GM19324 (cell line): ENCODE measurements around the gene COLGALT1.
A peak's percentile ranks its signal among the peaks of the same experiment; 100 is the strongest.
"Not testable (repeated sequence)": the region's sequence is repeated elsewhere in the genome, so short reads cannot be mapped to it uniquely, and the experiment has no call there.

Source experiments
- ATAC-seq: cut with Tn5 transposase; IDR thresholded peaks from one replicate; pipeline ENCODE4 v1.9.1; 2021; ENCODE audit warnings: mild to moderate bottlenecking, moderate library complexity; ENCODE audit not compliant: unreplicated experiment, low FRiP score

COLGALT1 gene

DNA sequence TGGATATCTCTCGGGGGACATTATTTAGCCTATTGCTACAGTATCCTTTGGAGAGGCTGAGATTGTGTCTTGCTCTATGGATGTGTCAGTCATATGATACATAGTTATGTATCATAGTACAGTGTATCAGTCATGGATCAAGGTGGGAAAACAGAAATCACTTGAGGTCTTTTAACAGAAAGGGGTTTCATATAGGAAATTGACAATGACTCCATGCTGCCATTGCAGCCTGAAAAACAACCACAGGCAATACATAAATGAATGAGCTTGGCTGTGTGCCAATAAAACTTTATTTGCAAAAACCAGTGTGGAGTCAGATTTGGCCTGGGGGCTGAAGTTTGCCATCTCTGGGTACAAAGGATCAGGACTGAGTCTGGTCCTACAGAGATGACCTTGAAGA lies 35.4 kb downstream of the COLGALT1 start:
- no peak for ATAC-seq

DNA sequence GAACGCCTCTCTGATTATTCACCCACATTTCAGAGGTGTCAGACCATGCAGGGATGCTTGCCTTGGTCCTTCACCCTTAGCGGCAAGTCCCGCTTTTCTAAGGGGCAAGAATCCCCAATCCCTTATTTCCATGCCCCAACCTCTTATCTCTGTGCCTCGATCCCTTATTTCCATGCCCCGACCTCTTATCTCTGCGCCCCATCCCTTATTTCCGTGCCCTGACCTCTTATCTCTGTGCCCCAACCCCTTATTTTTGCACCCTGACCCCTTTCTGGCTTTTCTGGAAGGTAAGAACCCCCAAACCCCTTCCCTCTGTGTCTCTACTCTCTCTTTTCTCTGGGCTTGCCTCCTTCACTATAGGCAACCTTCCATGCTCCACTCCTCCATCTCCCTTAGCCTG lies 38.8 kb downstream of the COLGALT1 start:
- ATAC-seq: not testable (repeated sequence)

DNA sequence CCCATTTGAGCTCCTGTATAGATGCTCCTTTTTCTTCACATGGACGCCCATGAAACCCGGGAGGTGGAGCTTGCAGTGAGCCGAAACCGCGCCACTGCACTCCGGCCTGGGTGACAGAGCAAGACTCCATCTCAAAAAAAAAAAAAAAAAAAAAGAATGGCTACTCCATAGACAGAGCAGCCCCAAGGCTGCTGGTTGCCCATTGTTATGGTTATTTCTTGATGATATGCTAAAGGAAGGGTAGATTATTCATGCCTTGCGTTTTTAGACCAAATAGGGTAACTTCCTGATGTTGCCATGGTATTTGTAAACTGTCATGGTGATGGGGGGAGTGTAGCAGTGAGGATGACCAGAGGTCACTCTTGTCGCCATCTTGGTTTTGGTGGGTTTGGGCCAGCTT lies 42.6 kb downstream of the COLGALT1 start:
- ATAC-seq: not testable (repeated sequence)

DNA sequence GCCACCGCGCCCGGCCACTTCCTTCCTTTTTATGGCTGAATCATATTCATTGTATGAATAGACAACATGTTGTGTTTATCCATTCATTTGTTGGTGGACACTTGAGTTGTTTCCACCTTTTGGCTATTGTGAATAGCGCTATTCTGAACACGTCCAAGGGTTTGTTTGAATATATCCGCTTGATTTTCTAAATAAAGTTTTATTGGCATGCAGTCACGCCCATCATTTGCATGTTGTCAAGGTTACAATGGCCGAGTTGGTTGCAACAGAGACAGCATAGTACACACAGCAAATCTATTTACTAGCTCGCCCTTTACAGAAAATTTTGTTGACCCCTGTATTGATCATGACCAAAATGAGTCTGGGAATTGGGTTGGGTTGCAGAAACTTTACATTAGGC lies 43.5 kb downstream of the COLGALT1 start:
- ATAC-seq: no peak

DNA sequence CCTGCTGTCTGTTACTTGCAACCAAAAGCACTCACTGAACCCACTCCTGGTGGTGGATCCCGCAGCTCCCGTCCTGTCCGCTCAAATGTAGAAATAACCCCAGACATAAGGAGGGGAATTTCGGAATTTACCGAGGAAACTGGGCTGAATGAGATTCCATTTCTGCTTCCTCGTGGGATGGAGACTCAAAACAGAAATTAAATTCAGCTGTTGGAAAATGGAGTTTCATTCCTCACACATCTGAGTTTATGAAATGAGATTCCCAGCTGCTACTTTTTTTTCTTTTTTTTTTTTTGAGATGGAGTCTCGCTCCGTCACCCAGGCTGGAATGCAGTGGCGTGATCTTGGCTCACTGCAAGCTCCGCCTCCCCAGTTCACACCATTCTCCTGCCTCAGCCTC lies 44.3 kb downstream of the COLGALT1 start:
- ATAC-seq: no peak

DNA sequence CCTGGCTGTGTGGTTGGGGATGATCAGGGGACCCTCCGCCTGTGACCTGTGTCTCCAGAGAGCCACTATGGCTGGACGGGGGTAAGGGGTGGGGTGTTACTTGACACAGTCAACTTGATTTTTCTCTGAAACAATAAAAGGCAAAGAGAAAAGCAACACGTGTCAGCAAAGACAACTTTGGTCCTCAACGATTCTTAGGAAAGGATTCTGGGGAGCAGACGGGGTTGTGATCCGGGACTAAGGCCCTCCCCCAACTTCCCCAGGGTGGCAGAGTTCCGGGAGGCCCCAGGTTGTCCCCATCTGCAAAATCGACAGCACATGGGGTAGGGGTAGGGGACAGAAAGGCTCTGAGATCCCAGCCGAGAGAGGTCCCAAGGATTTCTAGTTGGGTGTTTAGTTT lies 46.2 kb downstream of the COLGALT1 start:
- no peak for ATAC-seq

DNA sequence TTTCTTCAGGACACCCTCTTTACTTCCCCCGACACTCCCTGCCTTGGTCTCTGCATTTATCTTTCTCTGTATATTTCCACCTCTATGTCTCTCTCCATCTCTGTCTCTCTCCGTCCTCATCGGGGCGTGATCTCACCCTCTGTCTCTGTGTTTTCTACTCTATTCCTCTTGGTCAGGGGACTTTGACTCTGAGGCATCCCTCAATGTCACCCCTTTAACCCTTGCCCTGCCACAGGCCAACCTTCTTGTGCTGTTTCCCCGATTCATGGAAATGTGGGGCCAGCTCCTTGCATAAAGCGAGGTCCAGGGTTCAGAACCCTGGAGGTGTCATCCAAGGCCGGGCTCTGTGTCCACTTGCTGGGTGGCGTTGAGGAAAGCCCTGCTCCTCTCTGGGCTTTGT lies 46.8 kb downstream of the COLGALT1 start:
- ATAC-seq: no peak

DNA sequence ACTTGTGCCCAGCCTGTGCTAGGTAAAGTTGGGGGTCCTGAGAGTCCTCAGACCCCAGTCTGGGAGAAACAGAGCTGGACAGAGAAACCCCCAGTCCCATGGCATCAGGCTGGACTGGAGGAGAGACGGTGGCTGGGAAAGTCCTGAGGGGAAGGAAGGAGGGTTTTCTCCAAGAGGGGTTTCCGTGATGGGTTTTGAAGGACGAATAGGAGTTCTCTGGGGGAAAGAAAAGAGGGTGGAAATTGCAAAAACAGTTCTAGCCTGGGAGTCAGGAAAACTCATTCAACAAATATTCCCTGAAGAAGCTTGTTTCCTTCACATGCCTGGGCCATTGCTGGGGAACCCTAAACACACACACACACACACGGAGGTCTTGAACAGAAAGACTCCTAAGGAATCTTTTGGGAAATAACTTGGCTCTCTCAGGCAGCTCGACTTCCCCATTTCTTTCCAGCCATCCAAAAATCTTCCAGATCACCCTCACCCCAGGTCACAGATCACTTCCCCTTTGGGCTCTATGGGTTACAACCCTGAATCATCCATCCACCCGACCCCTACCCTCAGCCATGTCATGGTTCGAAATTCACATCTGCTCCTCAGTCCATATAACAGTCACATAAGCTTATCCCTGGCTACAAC lies 47.5 kb downstream of the COLGALT1 start:
- no peak for ATAC-seq

DNA sequence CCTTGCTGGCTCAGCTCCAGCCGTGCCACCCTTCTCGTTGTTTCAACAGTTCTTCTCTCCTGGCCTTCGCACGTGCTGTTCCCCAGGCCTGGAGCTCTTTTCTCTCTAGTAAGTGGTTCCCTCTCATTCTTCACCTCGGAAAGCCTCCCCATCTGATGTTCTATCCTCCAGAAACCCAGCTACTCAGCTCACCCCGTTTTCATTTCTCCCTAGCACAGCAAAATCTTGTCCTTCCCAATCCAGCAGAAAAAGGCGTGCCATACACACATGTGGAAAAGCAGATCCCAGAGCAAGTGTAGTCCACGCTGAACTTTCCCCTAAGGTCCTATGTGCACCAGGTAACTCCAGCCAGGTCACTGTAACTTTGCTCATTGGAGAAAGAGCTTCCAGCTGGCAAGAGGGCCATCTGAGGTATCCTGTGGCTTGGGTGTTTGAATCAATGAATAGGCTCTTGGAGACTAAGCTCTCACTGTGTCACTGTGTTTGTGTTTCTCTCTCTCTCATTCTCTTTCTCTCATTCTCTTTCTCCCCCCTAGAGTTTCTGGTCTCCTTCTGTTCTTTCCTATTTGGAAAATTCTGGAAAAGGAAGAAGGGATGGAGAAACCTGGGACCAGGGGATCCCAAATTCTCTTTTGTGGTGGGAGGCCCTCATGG lies 49.0 kb downstream of the COLGALT1 start:
- ATAC-seq: no peak

DNA sequence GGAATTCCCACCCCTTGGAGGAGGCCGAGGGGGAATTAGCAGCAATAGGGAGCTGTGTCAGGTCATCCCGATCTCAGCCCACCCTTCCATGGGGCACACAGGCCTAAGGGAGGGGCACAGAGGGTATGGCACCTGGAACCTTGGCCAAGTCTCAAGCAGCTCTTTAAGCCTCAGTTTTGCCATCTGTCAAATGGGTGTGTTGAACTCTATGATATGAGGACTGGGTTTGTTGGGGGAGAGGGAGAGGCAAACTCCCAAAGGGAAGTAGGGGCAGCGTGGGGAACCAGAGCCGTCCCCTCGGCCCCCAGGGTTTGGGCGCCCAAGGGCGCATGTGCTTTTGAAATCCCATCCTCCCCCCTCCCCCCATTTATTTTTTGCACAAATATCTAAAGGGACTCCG lies 49.7 kb downstream of the COLGALT1 start:
- no peak for ATAC-seq

DNA sequence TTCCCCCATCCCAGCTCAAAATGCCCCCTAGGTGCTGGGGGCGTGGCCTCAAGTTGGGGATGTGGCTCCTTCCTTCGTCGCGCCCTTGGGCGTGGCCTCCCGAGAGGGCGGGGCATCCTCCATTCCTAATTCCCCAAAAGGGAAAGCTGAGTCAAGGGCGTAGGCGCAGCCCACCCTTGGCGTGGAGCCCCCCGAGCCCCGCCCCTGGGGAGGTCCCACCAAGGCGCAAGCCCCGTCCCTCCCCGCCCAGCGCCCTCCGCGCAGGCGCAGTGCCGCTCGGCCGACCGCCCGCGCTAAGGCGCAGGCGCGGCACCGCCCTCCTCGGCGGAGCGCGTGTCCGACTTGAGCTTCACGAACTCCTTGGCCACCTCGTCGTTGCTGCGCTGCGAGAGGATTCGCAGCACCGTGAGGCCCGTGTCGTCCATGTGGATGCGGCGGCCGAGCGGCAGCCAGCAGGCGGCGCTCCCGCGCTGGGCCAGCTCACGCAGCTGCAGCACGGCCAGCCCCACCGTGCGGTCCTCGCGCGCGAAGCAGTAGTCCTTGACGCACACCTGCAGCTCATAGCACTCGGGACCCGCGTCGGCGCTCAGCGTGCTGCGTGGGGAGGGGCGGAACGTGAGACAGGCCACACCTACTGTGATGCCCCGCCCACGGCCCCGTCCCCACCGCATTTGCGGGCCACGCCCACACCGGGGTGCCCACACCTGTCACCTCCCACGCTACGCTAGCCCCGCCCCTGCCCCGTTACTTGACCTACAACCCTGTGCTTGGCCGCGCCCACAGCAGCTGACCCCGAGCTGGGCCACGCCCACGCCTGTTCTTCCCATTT lies 50.5 kb downstream of the COLGALT1 start:
- ATAC-seq: peak; percentile 69

DNA sequence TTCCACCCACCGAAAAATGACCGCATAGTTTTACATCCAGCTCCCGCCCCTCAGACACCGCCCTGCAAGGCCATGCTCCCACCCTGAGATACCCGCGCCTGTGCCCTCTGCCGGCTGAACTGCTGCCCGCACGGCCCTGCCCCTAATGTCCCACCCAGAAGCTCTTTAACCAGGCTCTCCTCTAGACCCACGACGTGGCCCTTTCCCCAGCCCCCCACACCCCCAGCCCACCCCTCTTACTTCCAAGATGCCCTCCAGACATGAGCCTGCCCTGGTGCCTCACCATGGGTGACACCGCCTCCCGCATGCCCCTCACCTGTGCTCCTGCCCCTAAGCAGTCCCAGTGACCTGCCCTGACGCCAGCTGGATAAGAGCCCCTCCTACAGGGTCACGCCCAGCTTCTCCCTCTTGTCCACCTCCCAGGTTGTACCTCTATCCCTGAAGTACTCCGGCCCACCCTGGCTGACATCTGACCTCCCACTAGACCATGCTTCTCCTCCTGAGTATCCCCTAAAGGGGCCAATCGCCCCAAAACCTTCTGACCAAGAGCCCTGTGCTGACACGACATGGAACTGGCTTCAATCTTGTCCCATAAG lies 51.2 kb downstream of the COLGALT1 start:
- no peak for ATAC-seq

DNA sequence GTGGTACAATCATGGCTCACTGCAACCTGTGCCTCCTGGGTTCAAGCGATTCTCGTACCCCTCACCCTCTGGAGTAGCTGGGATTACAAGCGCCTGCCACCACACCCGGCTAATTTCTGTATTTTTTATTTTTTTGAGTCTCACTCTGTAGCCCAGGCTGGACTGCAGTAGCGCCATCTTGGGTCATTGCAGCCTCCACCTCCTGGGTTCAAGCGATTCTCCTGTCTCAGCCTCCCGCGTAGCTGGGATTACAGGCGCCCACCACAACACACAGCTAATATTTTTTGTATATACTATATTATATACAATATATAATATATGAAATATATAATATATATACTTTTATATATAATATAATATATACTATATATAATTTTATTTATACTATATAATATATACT lies 52.5 kb downstream of the COLGALT1 start:
- ATAC-seq: no peak

DNA sequence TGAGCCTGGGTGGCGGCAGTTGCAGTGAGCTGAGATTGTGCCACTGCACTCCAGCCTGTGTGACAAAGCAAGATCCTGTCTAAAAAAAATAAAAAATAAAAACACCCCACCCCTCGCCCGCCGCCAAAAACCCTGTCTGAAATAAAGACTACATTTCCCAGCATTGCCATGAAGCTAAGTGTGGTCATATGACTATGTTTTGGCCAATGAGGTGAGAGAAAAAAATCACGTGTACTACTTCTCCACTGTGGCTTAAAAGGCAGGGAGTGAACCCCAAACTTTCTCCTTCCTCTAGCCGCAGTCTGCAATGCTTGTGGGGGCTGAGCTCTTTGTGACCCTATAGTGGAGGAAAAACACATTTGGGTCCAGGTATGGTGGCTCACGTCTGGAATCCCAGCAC lies 54.9 kb downstream of the COLGALT1 start:
- ATAC-seq: no peak

DNA sequence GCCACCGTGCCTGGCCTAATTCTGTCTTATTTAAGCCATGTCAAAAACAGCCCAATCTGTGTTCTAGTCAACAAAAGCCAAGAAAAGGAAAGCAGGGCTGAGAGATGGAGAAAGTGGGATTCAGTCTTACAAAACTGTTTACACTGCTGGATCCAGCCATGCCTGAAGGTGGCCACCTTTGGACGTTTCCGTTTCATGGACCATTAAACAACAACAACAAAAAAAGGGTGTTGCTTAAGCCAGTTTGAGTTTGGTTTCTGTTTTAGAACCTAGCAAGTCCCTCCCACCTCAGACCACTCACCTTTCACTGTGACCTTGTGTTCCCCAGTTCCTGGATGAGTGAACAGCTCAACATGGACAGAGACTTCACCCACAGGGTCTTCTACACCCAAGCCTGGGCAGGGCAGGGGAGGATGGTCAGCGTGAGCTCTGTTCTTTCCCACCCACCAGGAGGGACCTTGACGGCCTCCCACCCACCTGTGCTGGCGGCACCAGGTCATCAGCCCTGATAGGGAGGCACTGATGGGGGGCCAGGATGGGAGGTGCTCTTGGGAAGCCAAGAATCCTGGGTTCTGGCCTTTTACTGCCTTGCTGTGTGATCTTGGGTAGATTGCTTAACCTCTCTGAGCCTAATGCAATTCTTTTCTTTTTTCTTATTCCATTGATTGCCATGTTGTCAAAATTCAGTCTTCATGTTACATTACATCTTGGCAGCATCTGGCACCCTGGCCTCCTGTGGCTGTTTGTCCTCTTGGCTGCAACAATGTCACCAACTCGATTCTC lies 56.2 kb downstream of the COLGALT1 start:
- ATAC-seq: no peak

DNA sequence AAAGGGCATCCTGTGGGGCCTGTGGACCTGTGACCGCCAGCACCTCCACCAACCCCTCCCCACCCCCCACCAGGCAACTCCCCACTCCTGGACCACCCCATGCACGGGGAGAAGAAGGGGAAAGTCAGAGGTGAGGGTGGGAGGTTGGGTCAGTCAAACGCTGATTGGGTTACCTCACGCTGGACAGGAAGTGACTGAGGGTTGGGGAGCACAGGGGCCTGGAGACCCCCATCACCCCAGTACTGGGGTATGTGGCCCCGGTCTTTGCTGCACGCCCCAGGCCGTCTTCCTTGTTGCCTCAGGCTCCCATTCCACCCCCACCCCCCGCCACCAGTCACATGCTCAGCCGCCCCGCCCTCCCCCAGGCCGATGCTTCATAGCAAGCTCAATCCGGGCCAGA lies 59.0 kb downstream of the COLGALT1 start:
- no peak for ATAC-seq

DNA sequence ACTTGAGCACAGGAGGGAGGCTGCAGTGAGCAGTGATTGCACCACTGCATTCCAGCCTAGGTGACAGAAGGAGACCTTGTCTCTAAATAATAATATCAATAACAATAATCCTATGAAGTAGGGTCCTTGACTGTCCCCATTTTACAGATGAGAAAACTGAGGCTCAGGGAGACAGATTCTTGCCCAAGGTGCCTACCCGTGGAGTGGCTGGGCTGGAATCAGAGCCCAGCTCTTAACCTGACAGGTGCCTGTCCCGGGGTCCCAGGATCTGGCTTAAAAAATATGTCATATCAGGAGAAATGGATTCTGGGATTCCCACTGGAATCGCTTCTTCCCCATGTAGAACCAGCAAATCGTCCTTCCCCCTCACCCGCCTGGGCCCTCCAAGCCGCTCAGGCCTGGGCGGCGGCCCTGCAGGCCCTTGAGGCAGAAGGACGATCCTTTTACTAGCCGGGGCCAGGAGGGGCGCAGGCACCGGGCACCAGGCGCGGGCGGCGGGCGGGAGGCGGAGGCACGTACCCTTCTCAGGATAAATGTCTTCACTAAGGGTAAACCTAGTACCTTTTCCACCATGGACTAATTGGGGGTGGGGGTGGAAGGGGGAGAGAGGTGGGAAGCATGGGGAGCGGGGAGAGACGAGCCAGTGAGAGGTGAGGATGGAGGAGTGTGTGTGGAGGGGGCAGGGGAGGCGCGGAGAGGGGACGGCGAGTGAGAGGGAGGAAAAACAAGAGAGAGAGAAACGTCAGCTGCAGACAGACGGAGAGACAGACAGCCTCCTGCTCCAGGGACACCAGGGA lies 60.6 kb downstream of the COLGALT1 start:
- no peak for ATAC-seq

DNA sequence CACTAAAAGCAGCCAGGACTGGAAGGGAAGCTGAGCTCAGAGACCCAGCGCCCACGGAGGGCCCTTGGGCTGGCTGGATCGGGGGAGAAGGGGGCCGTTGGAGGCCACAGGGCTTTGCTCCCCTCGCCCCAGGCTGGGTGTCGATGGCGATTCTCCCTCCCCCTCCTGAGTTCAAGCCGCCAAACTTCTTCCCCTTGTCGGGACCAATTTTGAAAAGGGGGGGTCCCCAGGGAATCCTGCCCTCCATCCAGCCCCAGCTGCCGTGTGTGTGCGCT lies 61.2 kb downstream of the COLGALT1 start:
- ATAC-seq: no peak

DNA sequence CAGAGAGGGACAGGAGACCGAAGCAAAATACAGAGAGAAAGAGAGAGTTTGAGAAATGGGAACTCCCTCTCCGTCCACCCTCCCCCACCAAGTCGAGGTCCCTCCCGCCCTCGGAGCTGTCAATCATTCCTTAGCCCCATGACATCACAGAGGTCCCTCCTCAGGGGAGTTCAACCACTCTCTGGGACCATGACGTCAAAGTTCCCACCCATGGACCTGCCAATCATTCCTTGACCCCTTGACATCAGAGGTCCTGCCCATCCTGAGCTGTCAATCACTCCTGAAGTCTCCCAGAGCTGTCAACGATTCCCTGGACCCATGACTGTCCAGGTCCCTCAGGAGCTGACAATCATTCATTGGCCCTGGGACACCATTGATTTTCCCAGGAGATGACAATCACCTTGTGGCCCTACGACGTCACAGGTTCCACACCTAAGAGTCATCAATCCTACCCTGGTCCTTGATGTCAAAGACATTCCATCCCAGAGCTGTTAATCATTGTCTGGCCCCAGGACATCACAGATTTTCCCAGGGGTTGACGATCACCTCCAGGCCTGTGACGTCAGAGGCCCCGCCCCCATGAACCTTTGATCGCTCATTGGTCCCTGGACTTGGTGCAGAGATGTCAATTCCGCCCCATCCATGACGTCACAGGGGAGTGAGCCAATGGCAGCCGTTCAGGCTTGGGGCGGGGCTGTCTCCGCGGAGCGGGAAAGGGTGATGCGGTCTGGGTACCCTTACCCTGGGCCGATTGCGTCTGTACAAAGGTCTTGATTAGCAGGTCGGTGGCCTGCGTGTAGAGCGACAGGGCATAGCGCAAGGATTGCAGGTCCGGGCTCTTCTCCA lies 61.7 kb downstream of the COLGALT1 start:
- ATAC-seq: no peak
